ENCODE data around the gene GM2A.
"Not testable (repeated sequence)": the region's sequence is repeated elsewhere in the genome, so short reads cannot be mapped to it uniquely, and the experiment has no call there.

GM2A gene

DNA sequence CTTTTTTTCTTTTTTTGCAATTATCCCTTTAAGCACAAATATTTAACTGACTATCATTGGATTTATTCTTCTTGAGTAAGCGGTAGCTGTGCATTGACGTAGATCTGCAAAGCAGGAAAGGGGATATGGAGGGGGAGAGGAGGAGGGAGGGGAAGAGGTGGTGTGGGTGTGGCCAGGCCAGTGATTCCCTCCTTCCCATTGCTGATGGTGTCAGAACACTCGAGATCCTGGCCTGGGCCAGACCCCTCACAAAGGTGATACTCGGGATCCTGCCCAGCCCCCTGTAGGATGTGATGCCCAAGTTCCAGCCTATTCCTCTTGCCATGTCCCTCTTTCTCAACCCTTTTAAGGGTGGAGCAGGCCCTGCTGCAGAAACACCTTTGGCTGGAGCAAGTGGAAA, 40.6 kb downstream of the GM2A start:
- Histone ChIP-seq H3K27me3 (ENCODE audit: low read depth, low read length) (no peaks in the 10 kb centered on the region), H3K4me3 (ENCODE audit: low read depth in 1 of 2, low read length in 2 of 2) (no peak overlapping the region), H3K36me3 (ENCODE audit: control insufficient read depth in 1 of 2, insufficient read depth in 2 of 2, low read length in 2 of 2) (no peaks in the 10 kb centered on the region), H3K4me1 (ENCODE audit: control insufficient read depth in 1 of 2, insufficient read depth in 2 of 2, low read length in 2 of 2) (no peaks in the 10 kb centered on the region), H3K9me3 (ENCODE audit: control insufficient read depth in 1 of 2, low read length in 2 of 2) (no peaks in the 10 kb centered on the region), H3K27ac (ENCODE audit: low read length) (no peak overlapping the region)

DNA sequence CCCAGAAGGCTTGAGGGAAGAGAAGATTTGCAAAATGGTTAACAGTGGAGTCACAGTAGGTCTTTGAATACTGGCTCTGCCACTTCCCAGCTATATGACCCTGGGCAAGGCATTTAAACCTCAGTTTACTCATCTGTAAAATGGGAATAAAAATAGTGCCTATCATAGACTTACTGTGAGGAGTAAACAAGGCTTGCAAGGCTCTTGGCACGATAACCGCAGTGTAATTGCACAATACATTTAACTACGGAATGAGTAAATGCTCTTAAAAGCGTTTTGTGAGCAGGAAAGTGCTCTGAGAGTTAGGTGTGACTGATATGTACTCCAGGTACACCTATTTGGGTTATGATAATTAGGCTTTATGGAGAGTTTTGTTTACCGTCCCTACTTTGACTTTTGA, 42.2 kb downstream of the GM2A start:
- Histone ChIP-seq H3K36me3 (ENCODE audit: control insufficient read depth in 1 of 2, insufficient read depth in 2 of 2, low read length in 2 of 2) (no peaks in the 10 kb centered on the region), H3K9me3 (ENCODE audit: control insufficient read depth in 1 of 2, low read length in 2 of 2) (no peaks in the 10 kb centered on the region), H3K4me3 (ENCODE audit: low read depth in 1 of 2, low read length in 2 of 2) (no peak overlapping the region), H3K27me3 (ENCODE audit: low read depth, low read length) (no peaks in the 10 kb centered on the region), H3K27ac (ENCODE audit: low read length) (no peak overlapping the region), H3K4me1 (ENCODE audit: control insufficient read depth in 1 of 2, insufficient read depth in 2 of 2, low read length in 2 of 2) (no peaks in the 10 kb centered on the region)

DNA sequence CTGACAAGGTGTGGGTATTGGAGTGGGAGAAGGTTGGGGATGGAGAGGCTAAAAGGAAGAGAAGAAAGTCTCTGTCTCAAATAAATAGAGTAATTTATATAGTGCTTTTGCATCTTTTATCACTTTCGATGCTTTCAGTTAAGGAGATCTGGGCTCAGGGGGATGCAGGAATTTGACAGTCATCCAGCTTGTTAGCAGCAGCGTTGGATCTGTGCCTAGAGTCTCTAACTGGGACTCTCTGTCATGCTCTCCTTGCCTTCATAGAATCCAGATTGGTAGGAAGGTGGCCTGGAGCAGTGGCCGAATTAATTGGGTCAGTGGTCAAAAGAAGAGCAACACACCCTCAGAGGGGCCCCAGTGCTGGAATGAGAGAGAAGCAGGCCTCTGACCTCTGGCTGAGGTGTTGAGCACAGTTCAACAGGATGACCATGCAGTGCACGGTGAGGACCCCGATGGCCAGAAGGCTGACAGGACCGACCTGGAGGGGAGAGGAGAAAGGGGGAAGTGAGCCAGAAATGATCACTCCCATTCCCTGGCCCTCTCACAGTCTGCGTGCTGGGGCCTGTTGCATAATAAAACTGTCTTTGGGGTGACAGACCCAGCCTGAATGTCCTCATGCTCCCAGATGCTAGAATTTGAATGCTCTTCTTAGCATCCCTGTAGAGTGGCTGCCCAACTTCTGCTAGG, 42.9 kb downstream of the GM2A start:
- Histone ChIP-seq H3K9me3 (ENCODE audit: control insufficient read depth in 1 of 2, low read length in 2 of 2) (no peaks in the 10 kb centered on the region), H3K36me3 (ENCODE audit: control insufficient read depth in 1 of 2, insufficient read depth in 2 of 2, low read length in 2 of 2) (no peaks in the 10 kb centered on the region), H3K4me3 (ENCODE audit: low read depth in 1 of 2, low read length in 2 of 2) (no peak overlapping the region), H3K27me3 (ENCODE audit: low read depth, low read length) (no peaks in the 10 kb centered on the region), H3K27ac (ENCODE audit: low read length) (no peak overlapping the region), H3K4me1 (ENCODE audit: control insufficient read depth in 1 of 2, insufficient read depth in 2 of 2, low read length in 2 of 2) (no peaks in the 10 kb centered on the region)

DNA sequence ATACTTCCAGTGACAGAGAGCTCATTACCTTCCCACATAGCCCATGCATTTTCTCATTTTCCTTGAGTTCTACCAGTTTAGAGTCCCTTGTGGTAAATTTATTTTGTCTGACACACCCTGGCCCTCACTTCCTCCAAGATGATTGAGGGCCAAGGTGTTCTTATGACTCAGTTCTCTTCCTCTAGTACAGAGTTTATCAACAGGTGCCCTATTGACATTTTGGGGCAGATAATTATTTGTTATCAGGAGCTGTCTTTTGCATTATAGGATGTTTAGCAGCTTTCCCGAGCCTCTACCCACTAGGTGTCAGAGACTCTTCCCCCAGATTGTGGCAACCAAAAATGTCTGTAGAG, 43.5 kb downstream of the GM2A start:
- Histone ChIP-seq H3K9me3 (ENCODE audit: control insufficient read depth in 1 of 2, low read length in 2 of 2) (no peaks in the 10 kb centered on the region), H3K36me3 (ENCODE audit: control insufficient read depth in 1 of 2, insufficient read depth in 2 of 2, low read length in 2 of 2) (no peaks in the 10 kb centered on the region), H3K27me3 (ENCODE audit: low read depth, low read length) (no peaks in the 10 kb centered on the region), H3K27ac (ENCODE audit: low read length) (no peak overlapping the region), H3K4me1 (ENCODE audit: control insufficient read depth in 1 of 2, insufficient read depth in 2 of 2, low read length in 2 of 2) (no peaks in the 10 kb centered on the region), H3K4me3 (ENCODE audit: low read depth in 1 of 2, low read length in 2 of 2) (no peak overlapping the region)

DNA sequence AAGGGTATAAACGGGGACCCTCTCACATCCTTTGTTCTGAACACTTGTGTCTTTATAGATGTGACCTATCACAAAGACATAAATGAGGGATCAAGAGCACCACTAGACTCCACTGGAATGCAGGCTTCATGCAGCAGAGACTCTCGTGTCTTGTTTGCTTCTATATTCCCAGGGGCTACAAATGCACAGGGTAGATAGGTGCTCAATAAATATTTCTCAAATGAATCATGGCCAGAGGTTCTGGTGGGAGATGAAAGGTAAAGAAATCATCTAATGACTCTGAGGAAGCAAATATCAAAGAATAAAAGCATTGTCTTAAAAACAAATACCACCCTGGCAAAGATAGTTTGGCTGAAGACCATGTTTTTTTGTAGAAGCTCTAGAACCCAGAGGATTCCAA, 44.0 kb downstream of the GM2A start:
- H3K4me1 ChIP-seq (ENCODE audit: control insufficient read depth in 1 of 2, insufficient read depth in 2 of 2, low read length in 2 of 2): no peaks in the 10 kb centered on the region
- no peaks in the 10 kb centered on the region for H3K36me3 ChIP-seq (ENCODE audit: control insufficient read depth in 1 of 2, insufficient read depth in 2 of 2, low read length in 2 of 2)
- H3K27me3 ChIP-seq (ENCODE audit: low read depth, low read length): no peaks in the 10 kb centered on the region
- H3K9me3 ChIP-seq (ENCODE audit: control insufficient read depth in 1 of 2, low read length in 2 of 2): no peaks in the 10 kb centered on the region
- H3K4me3 ChIP-seq (ENCODE audit: low read depth in 1 of 2, low read length in 2 of 2): no peak overlapping the region
- H3K27ac ChIP-seq (ENCODE audit: low read length): no peak overlapping the region

DNA sequence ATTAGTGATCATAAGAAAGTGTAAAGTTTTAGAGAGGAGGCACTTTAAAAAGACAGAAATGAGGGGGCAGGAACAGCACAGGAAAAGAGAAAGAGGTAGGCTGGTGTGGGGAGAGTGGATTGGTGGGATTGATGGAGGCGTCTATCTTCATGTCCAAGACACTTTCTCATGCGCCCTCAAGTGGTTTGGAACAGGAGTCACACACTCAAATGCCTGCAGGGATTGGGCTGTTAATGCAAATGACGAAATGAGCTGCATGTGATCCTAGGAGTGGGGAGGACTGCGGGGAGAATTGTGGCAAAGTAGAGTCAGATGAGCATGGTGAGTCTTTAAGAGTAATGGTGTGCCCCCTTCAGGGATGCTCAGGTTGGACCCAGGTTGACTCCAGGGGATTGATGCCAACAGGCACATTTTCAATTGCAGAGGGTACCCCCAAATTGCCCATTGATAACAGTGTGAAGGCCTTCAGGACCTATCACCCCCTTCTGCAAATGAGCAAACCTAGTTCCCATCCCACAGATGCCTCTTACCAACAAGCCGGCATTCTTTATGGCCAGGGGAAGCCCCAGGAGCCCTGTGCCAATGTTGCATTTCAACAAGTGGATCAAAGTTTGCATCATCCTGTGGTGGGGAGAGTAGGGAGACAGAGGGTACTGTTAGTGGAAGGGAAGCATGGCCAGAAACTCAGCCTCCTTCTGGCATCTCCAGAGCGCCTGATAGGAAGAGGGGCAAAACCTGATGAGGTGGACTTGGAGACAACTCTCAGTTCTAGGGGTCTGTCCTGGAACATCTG, 45.3 kb downstream of the GM2A start:
- no peak overlapping the region for H3K4me3 ChIP-seq (ENCODE audit: low read depth in 1 of 2, low read length in 2 of 2)
- no peaks in the 10 kb centered on the region for H3K9me3 ChIP-seq (ENCODE audit: control insufficient read depth in 1 of 2, low read length in 2 of 2)
- H3K4me1 ChIP-seq (ENCODE audit: control insufficient read depth in 1 of 2, insufficient read depth in 2 of 2, low read length in 2 of 2): no peaks in the 10 kb centered on the region
- no peaks in the 10 kb centered on the region for H3K27me3 ChIP-seq (ENCODE audit: low read depth, low read length)
- no peak overlapping the region for H3K27ac ChIP-seq (ENCODE audit: low read length)
- no peaks in the 10 kb centered on the region for H3K36me3 ChIP-seq (ENCODE audit: control insufficient read depth in 1 of 2, insufficient read depth in 2 of 2, low read length in 2 of 2)

DNA sequence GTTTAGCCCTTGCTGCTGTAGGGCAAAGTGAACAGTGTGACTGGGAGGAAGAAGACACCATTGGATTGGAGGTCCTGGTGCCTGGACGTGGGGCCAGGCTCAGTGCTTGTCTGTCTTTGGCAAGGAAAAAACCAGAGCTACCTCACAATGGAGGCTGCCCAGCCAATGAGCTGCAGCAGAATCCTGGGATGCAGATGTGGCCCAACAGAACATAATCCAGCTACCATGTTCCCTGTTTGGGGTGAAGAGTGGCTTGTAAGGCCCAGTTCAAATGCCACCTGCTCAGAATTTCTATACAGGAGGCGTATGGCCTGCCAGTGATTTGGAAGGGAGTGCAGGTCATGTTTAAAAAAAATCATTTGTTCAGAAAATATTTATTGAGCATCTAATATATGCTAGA, 50.7 kb downstream of the GM2A start, which contains the start of gene SLC36A3:
TSS of gene SLC36A3 (minus strand) at position 101 of the 400 bp plus-strand sequence. CDS start 412 bp downstream, outside the sequence.
- no peak within 1 kb of the TSS for H3K27ac ChIP-seq (ENCODE audit: low read length)
- no peak within 1 kb of the TSS for H3K4me3 ChIP-seq (ENCODE audit: low read depth in 1 of 2, low read length in 2 of 2)
- no peaks in the 10 kb centered on the region for H3K27me3 ChIP-seq (ENCODE audit: low read depth, low read length)
- H3K9me3 ChIP-seq (ENCODE audit: control insufficient read depth in 1 of 2, low read length in 2 of 2): no peaks in the 10 kb centered on the region
- no peaks in the 10 kb centered on the region for H3K36me3 ChIP-seq (ENCODE audit: control insufficient read depth in 1 of 2, insufficient read depth in 2 of 2, low read length in 2 of 2)
- H3K4me1 ChIP-seq (ENCODE audit: control insufficient read depth in 1 of 2, insufficient read depth in 2 of 2, low read length in 2 of 2): no peaks in the 10 kb centered on the region

DNA sequence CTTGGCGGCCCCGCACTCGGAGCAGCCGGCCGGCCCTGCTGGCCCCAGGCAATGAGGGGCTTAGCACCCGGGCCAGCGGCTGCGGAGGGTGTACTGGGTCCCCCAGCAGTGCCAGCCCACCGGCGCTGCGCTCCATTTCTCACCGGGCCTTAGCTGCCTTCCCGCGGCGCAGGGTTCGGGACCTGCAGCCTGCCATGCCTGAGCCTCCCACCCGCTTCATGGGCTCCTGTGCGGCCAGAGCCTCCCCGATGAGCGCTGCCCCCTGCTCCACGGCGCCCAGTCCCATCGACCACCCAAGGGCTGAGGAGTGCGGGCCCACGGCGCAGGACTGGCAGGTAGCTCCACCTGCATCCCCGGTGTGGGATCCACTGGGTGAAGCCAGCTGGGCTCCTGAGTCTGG, 56.3 kb downstream of the GM2A start:
- H3K9me3 ChIP-seq (ENCODE audit: control insufficient read depth in 1 of 2, low read length in 2 of 2); H3K4me3 ChIP-seq (ENCODE audit: low read depth in 1 of 2, low read length in 2 of 2); H3K27ac ChIP-seq (ENCODE audit: low read length); H3K36me3 ChIP-seq (ENCODE audit: control insufficient read depth in 1 of 2, insufficient read depth in 2 of 2, low read length in 2 of 2); H3K27me3 ChIP-seq (ENCODE audit: low read depth, low read length); H3K4me1 ChIP-seq (ENCODE audit: control insufficient read depth in 1 of 2, insufficient read depth in 2 of 2, low read length in 2 of 2): not testable (repeated sequence)

DNA sequence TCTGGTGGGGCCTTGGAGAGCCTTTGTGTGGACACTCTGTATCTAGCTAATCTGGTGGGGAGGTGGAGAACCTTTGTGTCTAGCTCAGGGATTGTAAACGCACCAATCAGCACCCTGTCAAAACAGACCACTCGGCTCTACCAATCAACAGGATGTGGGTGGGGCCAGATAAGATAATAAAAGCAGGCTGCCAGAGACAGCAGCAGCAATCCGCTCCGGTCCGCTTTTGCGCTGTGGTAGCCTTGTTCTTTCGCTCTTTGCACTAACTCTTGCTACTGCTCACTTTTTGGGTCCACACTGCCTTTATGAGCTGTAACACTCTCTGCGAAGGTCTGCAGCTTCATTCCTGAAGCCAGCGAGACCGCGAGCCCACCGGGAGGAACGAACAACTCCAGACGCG, 56.8 kb downstream of the GM2A start:
- H3K27ac ChIP-seq (ENCODE audit: low read length); H3K27me3 ChIP-seq (ENCODE audit: low read depth, low read length); H3K9me3 ChIP-seq (ENCODE audit: control insufficient read depth in 1 of 2, low read length in 2 of 2); H3K4me3 ChIP-seq (ENCODE audit: low read depth in 1 of 2, low read length in 2 of 2); H3K36me3 ChIP-seq (ENCODE audit: control insufficient read depth in 1 of 2, insufficient read depth in 2 of 2, low read length in 2 of 2); H3K4me1 ChIP-seq (ENCODE audit: control insufficient read depth in 1 of 2, insufficient read depth in 2 of 2, low read length in 2 of 2): not testable (repeated sequence)

DNA sequence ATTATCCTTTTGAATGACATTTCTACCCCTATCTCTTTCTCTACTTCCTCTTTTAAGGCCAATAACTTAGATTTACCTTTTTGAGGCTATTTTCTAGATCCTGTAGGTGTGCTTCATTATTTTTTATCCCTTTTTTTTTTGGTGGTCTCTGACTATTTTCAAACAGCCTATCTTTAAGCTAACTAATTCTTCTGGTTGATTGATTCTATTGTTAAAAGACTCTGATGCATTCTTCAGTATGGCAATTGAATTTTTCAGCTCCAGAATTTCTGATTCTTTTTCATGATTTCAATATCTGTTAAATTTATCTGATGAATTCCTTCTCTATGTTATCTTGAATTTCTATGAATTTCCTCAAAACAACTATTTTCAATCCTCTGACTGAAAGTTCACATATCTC, 57.9 kb downstream of the GM2A start:
- H3K27ac ChIP-seq (ENCODE audit: low read length): no peak overlapping the region
- H3K4me3 ChIP-seq (ENCODE audit: low read depth in 1 of 2, low read length in 2 of 2): no peak overlapping the region
- H3K27me3 ChIP-seq (ENCODE audit: low read depth, low read length): no peaks in the 10 kb centered on the region
- H3K36me3 ChIP-seq (ENCODE audit: control insufficient read depth in 1 of 2, insufficient read depth in 2 of 2, low read length in 2 of 2): no peaks in the 10 kb centered on the region
- peaks cover 0 to 2% of the 10 kb centered on the region in 2 donors for H3K4me1 ChIP-seq (ENCODE audit: control insufficient read depth in 1 of 2, insufficient read depth in 2 of 2, low read length in 2 of 2)
- no peaks in the 10 kb centered on the region for H3K9me3 ChIP-seq (ENCODE audit: control insufficient read depth in 1 of 2, low read length in 2 of 2)

DNA sequence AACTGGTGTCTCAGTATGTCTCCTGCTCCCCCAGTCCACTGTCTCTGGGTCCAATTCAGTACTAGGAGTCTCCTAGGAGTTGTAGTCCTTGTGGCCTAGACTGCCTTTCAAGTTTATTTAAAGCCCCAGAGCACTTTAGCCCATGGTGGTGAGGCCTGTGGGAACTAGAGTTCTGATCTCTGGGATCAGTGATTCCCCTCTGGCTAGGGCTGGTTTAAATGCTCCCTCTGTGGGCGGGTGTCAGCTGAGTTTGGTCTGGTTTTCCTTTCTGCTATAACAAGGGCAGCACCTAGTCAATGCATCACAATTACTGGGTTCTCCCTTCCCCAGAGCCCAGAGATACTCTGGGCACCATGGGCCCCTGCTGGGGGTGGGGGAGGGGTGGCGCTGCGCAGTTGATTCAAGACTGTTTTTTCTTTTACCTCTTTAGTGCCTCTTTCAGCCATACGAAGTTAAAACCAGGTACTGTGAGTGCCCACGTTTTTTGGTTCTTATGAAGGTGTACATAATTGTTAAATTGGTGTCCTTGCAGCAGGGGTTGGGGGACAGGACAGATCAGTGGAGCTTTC, 59.9 kb downstream of the GM2A start:
- H3K27me3 ChIP-seq (ENCODE audit: low read depth, low read length): no peaks in the 10 kb centered on the region
- H3K27ac ChIP-seq (ENCODE audit: low read length): no peak overlapping the region
- H3K36me3 ChIP-seq (ENCODE audit: control insufficient read depth in 1 of 2, insufficient read depth in 2 of 2, low read length in 2 of 2): no peaks in the 10 kb centered on the region
- H3K4me1 ChIP-seq (ENCODE audit: control insufficient read depth in 1 of 2, insufficient read depth in 2 of 2, low read length in 2 of 2): peaks cover 0 to 4% of the 10 kb centered on the region in 2 donors
- no peak overlapping the region for H3K4me3 ChIP-seq (ENCODE audit: low read depth in 1 of 2, low read length in 2 of 2)
- no peaks in the 10 kb centered on the region for H3K9me3 ChIP-seq (ENCODE audit: control insufficient read depth in 1 of 2, low read length in 2 of 2)

Data from muscle layer of duodenum (tissue), 2 donors.